ENCODE measurements around the gene TBC1D21. TPM values are rescaled to one million over a fixed set of nuclear protein-coding genes. Genes with fewer than 3 reads are reported as not detected.

TBC1D21 gene
- total and polyA plus RNA-seq, 2 of the 8 experiments (the other 6 are each of a cell fraction or from before 2014, with no cell fraction given), result not detected

DNA sequence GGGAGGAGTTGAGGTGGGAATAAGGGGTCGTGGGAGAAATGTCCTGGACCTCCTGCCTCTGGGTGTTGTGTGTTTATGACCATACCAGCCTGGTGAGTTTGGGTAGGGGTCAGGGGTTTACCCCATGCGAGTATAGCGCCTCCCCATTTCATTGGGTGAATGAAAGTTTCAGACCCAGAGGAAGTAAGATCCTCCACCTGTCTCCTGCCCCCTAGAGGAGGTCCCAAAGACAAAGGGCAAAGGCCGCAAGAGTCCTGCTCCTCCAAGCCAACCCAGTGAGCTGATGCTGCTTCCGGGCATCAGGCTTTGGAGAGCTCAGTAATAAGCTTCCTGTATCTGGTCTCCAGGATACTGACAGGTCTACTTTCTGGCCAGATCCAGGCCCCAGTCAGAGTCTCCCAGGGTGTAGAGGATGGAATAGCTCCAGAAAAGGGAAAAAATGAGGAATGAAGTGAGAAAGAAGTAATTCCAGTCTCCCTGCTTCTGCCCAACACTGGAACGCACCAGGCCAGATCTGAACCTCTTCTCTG lies 6.4 kb upstream of the TBC1D21 start (continued):
- TF ChIP-seq CTBP2 (IDR thresholded peaks at IDR 0.05; ENCODE audit: borderline replicate concordance, insufficient read depth, insufficient read length, low read length) (peak; percentile 50), MAX (IDR thresholded peaks at IDR 0.05) (no peak), SP4 (IDR thresholded peaks at IDR 0.05; ENCODE audit: low read length) (no peak), MAFK (IDR thresholded peaks at IDR 0.05; ENCODE audit: low read depth, low read length) (no peak), SIRT6 (IDR thresholded peaks at IDR 0.05; ENCODE audit: low read length) (no peak), SP1 (IDR thresholded peaks at IDR 0.05; ENCODE audit: low read depth, low read length) (no peak), CTCF (IDR thresholded peaks at IDR 0.05; ENCODE audit: control extremely low read depth in 1 of 3, insufficient read depth in 1 of 3, low read depth in 1 of 3, low read length in 3 of 3) (peak; percentile 65 to 92 (median 85)), TAF7 (optimal IDR thresholded peaks at IDR 0.05; ENCODE audit: borderline replicate concordance, low read depth, low read length) (no peak)

Data from H1 (cell line).